Gastroesophageal sphincter (tissue), 3 donors: ENCODE measurements around the gene GADD45A.

Source experiments
- CTCF ChIP-seq, 4 experiments: fragments of 200-600 bp in 2 of 4; fragments of 450-650 bp in 2 of 4; sonication (generic) in 1 of 4; IDR thresholded peaks; one replicate each; pipeline ENCODE4 v1.5.1; 2017 to 2019; ENCODE audit warnings: antibody characterized with exemption in 4 of 4, mild to moderate bottlenecking in 2 of 4, moderate library complexity in 2 of 4
- EP300 ChIP-seq: sonication (generic); formaldehyde crosslinking; IDR thresholded peaks from one replicate; pipeline ENCODE4 v1.6.1; 2017; ENCODE audit warnings: antibody characterized with exemption, mild to moderate bottlenecking

DNA sequence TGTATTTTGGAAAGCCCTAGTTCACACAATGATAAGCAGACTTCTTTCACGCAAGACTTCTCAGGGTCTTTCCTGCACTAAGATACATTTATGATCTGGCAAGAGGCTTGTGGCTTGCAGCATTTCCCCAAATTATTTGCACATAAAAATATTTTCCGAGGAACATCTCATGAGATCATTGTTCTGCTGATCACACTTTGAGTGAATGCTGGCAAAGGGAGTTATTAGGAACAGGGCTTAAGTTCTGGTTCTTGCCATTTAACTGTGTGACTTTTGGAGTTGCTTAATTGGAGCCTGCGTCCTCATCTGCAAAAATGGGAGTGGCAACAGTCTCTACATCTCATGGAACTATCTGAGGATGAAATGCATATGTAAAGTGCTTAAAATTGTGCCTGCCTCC lies 50.2 kb downstream of the GADD45A start:
- TF ChIP-seq CTCF (IDR thresholded peaks at IDR 0.05) (no peak), EP300 (no peak)
